H1 (cell line): ENCODE data around the gene BRMS1L. TPM values are rescaled to one million over a fixed set of nuclear protein-coding genes. Genes with fewer than 3 reads are reported as not detected.

Experiments used
- ASH2L ChIP-seq: fragments of 200-600, 300-600 bp; sonication (generic); IDR thresholded peaks from one replicate; pipeline ENCODE4 v1.7.1; 2017; ENCODE audit warnings: low read length
- BCL11A ChIP-seq, 2 experiments: IDR thresholded peaks; one replicate each; pipeline ENCODE4 v1.6.1; 2011; ENCODE audit warnings: low read depth in 2 of 2, low read length in 2 of 2, mild to moderate bottlenecking in 2 of 2
- CHD1 ChIP-seq: IDR thresholded peaks from 2 replicates; pipeline ENCODE4 v1.6.1; 2012; ENCODE audit warnings: low read depth, low read length, improper control_type of control experiment
- CHD7 ChIP-seq: fragments of 300-600 bp; sonication (generic); IDR thresholded peaks from 2 replicates; pipeline ENCODE4 v1.7.1; 2012; ENCODE audit warnings: low read length, moderate library complexity, mild to moderate bottlenecking, inconsistent platforms; ENCODE audit not compliant: insufficient replicate concordance
- KDM1A ChIP-seq: fragments of 200-600, 300-600 bp; sonication (generic); IDR thresholded peaks from 2 replicates; pipeline ENCODE4 v1.7.1; 2016; ENCODE audit warnings: mild to moderate bottlenecking, low read length, borderline replicate concordance
- NRF1 ChIP-seq: IDR thresholded peaks from 2 replicates; pipeline ENCODE4 v1.6.1; 2011; ENCODE audit warnings: mild to moderate bottlenecking, low read depth, low read length, improper control_type of control experiment
- RFX5 ChIP-seq: IDR thresholded peaks from 2 replicates; pipeline ENCODE4 v1.6.1; 2011; ENCODE audit warnings: low read depth, low read length, improper control_type of control experiment, borderline replicate concordance
- RXRA ChIP-seq: IDR thresholded peaks from 2 replicates; pipeline ENCODE4 v1.6.1; 2011; ENCODE audit warnings: low read depth, mild to moderate bottlenecking, low read length, moderate library complexity; ENCODE audit not compliant: insufficient read depth
- SIN3A ChIP-seq, 2 experiments: IDR thresholded peaks in 1 of 2; conservative IDR thresholded peaks in 1 of 2; 2 replicates each; pipeline ENCODE4 v1.6.1; 2011 to 2012; ENCODE audit warnings: low read length in 2 of 2, improper control_type of control experiment in 1 of 2, low read depth in 1 of 2, mild to moderate bottlenecking in 1 of 2
- SIX5 ChIP-seq: IDR thresholded peaks from 2 replicates; pipeline ENCODE4 v1.6.1; 2011; ENCODE audit warnings: mild to moderate bottlenecking, low read depth, low read length
- SP1 ChIP-seq: IDR thresholded peaks from 2 replicates; pipeline ENCODE4 v1.6.1; 2011; ENCODE audit warnings: low read depth, low read length
- TAF7 ChIP-seq: optimal IDR thresholded peaks from 2 replicates; pipeline ENCODE3; 2011; ENCODE audit warnings: low read depth, mild to moderate bottlenecking, inconsistent platforms, low read length, moderate library complexity, borderline replicate concordance
- polyA plus RNA-seq, 7 experiments: library from polyadenylated mRNA; depleted of rRNA in 3 of 7; stranded (reverse) in 5 of 7; unstranded in 2 of 7; fragments of >200 nt in 5 of 7; fragments of 200-250 nt in 2 of 7; gene quantifications; 1 replicate in 5 of 7; 2 replicates in 1 of 7; 4 replicates in 1 of 7; pipeline versions ENCODE4 v1.2.1 to v1.2.3, GENCODE V29; 2011 to 2013; ENCODE audit warnings: missing spikeins in 2 of 7, mixed read lengths in 2 of 7
- total RNA-seq: library from RNA; stranded (reverse); fragmentation: NEBNext Ultra II Directional; extraction: Animal tissue kit (Norgen Biotek cat#: 25700); gene quantifications from 2 replicates; pipeline ENCODE4 v1.2.1, GENCODE V29; 2021

Gene BRMS1L
- total and polyA plus RNA-seq, 2 of the 8 experiments (the other 6 are each of a cell fraction or from before 2014, with no cell fraction given): 4.4 to 10.9 TPM

DNA sequence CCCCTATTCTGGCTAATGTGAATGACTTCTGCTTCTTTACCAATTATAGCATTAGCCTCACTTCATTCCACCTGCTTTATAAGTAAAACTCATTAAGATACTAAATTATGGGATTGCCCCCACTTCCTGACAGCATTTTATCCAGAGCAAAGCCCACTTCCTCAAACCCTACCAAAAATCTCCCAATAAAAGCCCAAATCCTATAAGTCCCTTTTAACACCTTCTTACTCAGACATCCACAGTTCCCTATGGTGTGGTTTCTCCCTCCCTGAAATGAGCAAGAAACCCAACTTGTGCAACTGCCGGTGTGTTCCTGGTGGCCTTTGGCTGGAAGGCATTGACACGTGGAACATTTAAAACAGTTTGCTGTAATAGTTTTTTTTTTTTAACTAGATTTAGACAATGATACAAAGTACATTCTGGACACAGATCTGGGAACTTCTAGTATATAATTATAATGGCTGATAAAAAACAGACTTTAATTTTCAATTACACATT is 53.1 kb downstream of the BRMS1L start (continued):
- no peak for TF ChIP-seq CHD7
- TF ChIP-seq TAF7: no peak
- no peak for TF ChIP-seq KDM1A
- no peak for TF ChIP-seq SIN3A (conservative IDR thresholded peaks at IDR 0.05 in 1 of 2, IDR thresholded peaks at IDR 0.05 in 1 of 2; ENCODE audit: low read depth in 1 of 2, low read length in 2 of 2)
- TF ChIP-seq CHD1: no peak
- TF ChIP-seq SP1: no peak
- no peak for TF ChIP-seq SIX5
- no peak for TF ChIP-seq BCL11A (IDR thresholded peaks at IDR 0.05; ENCODE audit: low read depth in 2 of 2, low read length in 2 of 2)
- no peak for TF ChIP-seq RXRA
- no peak for TF ChIP-seq NRF1
- no peak for TF ChIP-seq ASH2L
- no peak for TF ChIP-seq RFX5
